DND-41 (cell line): ENCODE data around the gene SOCS3.

Source experiments
- ATAC-seq: fragments of 200-7000 bp; cut with Tn5 transposase; 3 replicates; pipeline ENCODE4 v1.9.1; 2021; ENCODE audit warnings: low read depth; ENCODE audit not compliant: insufficient read depth
- DNase-seq: peaks from one replicate; pipeline ENCODE4 v3.0.0-alpha.2; 2020
- H2AFZ ChIP-seq: 2 replicates; pipeline ENCODE4 v1.6.0; 2012; ENCODE audit warnings: low read depth, low read length
- H3K27ac ChIP-seq: 2 replicates; pipeline ENCODE4 v1.5.1; 2012; ENCODE audit warnings: low read length, inconsistent platforms
- H3K27me3 ChIP-seq: fragments of 200-600 bp; sonication (generic); 2 replicates; pipeline ENCODE4 v1.6.0; 2012; ENCODE audit warnings: low read length, mild to moderate bottlenecking, inconsistent platforms; ENCODE audit not compliant: insufficient read depth, poor library complexity
- H3K36me3 ChIP-seq: 2 replicates; pipeline ENCODE4 v1.5.1; 2012; ENCODE audit warnings: low read length, inconsistent platforms; ENCODE audit not compliant: insufficient read depth
- H3K4me1 ChIP-seq: 2 replicates; pipeline ENCODE4 v1.5.1; 2012; ENCODE audit warnings: mild to moderate bottlenecking, low read length; ENCODE audit not compliant: insufficient read depth
- H3K4me2 ChIP-seq: 2 replicates; pipeline ENCODE4 v1.6.0; 2012; ENCODE audit warnings: mild to moderate bottlenecking, moderate library complexity, low read length, inconsistent platforms; ENCODE audit not compliant: insufficient read depth
- H3K4me3 ChIP-seq, 2 experiments: fragments of 200-600 bp in 1 of 2; shearing (Covaris generic) in 1 of 2; 2 replicates each; pipeline ENCODE4 v1.5.1; 2012 to 2016; ENCODE audit warnings: inconsistent platforms in 2 of 2, low read length in 2 of 2, mild to moderate bottlenecking in 2 of 2, low read depth in 1 of 2, moderate library complexity in 1 of 2
- H3K79me2 ChIP-seq: 2 replicates; pipeline ENCODE4 v1.6.0; 2012; ENCODE audit warnings: low read length, inconsistent platforms; ENCODE audit not compliant: insufficient read depth
- H3K9ac ChIP-seq: 2 replicates; pipeline ENCODE4 v1.6.0; 2012; ENCODE audit warnings: low read depth, mild to moderate bottlenecking, inconsistent platforms, low read length, moderate library complexity
- H3K9me3 ChIP-seq: 2 replicates; pipeline ENCODE4 v1.5.1; 2012; ENCODE audit warnings: low read length, moderate library complexity, mild to moderate bottlenecking, inconsistent platforms; ENCODE audit not compliant: insufficient read depth, severe bottlenecking
- H4K20me1 ChIP-seq: 2 replicates; pipeline ENCODE4 v1.6.0; 2012; ENCODE audit warnings: low read length; ENCODE audit not compliant: insufficient read depth
- EZH2 ChIP-seq: IDR thresholded peaks from 3 replicates; pipeline ENCODE4 v1.6.1; 2012; ENCODE audit warnings: borderline replicate concordance, low read depth, mild to moderate bottlenecking, moderate library complexity, low read length, inconsistent platforms; ENCODE audit not compliant: severe bottlenecking
- TF ChIP-seq, protein P1 (sequence below): IDR thresholded peaks from 2 replicates; pipeline ENCODE4 v1.5.1; 2012; ENCODE audit warnings: borderline replicate concordance, low read length, moderate library complexity, mild to moderate bottlenecking; ENCODE audit not compliant: poor library complexity, severe bottlenecking; ENCODE audit errors: extremely low read depth

Gene SOCS3

DNA sequence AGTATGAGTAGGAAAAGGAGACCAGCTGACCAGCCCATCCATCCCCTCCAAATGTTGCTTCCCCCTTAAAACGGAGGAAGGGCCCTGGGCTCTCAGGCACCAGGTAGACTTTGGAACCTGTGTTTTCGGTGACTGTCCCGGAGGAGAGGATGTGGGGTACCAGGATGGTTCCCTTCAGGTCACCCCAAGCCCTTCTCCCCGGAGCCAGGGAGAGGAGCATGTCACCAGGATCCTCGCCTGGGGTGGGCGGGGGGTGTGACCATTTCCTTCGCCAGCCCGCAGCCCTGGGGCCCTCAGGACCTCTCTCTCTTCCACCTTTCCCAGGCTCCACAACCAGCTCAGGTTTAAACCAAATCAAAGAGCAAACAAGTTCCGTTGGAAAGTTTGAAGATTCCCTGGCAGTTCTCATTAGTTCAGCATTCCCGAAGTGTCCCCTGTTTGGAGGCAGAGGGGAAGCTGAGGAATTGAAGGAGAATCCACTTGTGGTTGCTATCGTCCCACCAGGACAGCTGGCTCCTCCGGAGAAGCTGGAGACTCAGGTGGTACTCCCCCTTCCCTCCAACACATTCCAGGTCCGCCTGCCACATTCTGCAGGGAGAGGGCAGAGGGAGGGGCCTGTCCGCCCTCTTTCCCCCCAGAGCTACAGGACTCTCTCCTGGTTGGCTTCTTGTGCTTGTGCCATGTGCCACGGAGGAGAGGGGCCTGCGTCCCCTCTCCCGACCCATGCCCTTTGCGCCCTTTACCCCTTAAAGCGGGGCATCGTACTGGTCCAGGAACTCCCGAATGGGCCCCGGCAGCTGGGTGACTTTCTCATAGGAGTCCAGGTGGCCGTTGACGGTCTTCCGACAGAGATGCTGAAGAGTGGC, 2.0 kb downstream of the SOCS3 start:
- peaks cover 18% of the 10 kb centered on the region for H4K20me1 ChIP-seq
- no peak overlapping the region for H3K4me3 ChIP-seq
- H3K4me2 ChIP-seq = no peak overlapping the region
- H3K9me3 ChIP-seq = no peaks in the 10 kb centered on the region
- H3K4me1 ChIP-seq = peaks cover 24% of the 10 kb centered on the region
- no peaks in the 10 kb centered on the region for H3K79me2 ChIP-seq
- no peak overlapping the region for H2AFZ ChIP-seq
- TF ChIP-seq, protein P1, sequence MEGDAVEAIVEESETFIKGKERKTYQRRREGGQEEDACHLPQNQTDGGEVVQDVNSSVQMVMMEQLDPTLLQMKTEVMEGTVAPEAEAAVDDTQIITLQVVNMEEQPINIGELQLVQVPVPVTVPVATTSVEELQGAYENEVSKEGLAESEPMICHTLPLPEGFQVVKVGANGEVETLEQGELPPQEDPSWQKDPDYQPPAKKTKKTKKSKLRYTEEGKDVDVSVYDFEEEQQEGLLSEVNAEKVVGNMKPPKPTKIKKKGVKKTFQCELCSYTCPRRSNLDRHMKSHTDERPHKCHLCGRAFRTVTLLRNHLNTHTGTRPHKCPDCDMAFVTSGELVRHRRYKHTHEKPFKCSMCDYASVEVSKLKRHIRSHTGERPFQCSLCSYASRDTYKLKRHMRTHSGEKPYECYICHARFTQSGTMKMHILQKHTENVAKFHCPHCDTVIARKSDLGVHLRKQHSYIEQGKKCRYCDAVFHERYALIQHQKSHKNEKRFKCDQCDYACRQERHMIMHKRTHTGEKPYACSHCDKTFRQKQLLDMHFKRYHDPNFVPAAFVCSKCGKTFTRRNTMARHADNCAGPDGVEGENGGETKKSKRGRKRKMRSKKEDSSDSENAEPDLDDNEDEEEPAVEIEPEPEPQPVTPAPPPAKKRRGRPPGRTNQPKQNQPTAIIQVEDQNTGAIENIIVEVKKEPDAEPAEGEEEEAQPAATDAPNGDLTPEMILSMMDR = no peak
- no peak for TF ChIP-seq EZH2
- no peak for ATAC-seq
- H3K36me3 ChIP-seq = no peaks in the 10 kb centered on the region
- H3K9ac ChIP-seq = no peak overlapping the region
- peaks cover 18% of the 10 kb centered on the region for H3K27me3 ChIP-seq
- no peak for DNase-seq
- no peak overlapping the region for H3K27ac ChIP-seq

DNA sequence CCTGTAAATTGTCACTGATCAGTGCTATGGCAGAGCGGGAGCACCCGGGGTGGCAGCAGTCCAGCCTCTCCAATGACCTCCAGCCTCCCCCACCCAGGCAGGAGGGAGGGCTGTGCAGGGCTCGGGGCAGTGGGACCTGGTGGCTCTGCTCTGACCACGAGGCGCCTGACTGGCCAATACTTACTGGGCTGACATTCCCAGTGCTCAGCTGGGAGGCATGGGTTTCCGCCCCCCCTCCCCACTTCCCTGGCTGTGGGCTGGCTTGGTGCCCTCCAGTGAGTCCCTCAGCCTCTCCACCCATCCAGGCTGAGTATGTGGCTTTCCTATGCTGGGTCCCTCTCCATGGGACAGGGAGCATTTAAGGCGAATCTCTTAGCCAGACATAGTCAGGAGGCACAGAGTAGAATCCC, 2.7 kb downstream of the SOCS3 start:
- H3K9me3 ChIP-seq = no peaks in the 10 kb centered on the region
- H2AFZ ChIP-seq = no peak overlapping the region
- H3K4me2 ChIP-seq = no peak overlapping the region
- peaks cover 18% of the 10 kb centered on the region for H3K27me3 ChIP-seq
- no peak overlapping the region for H3K27ac ChIP-seq
- ATAC-seq (no peak), DNase-seq (no peak)
- H4K20me1 ChIP-seq = peaks cover 22% of the 10 kb centered on the region
- H3K79me2 ChIP-seq = no peaks in the 10 kb centered on the region
- no peak overlapping the region for H3K4me3 ChIP-seq
- no peak for TF ChIP-seq EZH2
- TF ChIP-seq, protein P1 = no peak
- no peaks in the 10 kb centered on the region for H3K36me3 ChIP-seq
- H3K4me1 ChIP-seq = peaks cover 31% of the 10 kb centered on the region
- H3K9ac ChIP-seq = no peak overlapping the region

DNA sequence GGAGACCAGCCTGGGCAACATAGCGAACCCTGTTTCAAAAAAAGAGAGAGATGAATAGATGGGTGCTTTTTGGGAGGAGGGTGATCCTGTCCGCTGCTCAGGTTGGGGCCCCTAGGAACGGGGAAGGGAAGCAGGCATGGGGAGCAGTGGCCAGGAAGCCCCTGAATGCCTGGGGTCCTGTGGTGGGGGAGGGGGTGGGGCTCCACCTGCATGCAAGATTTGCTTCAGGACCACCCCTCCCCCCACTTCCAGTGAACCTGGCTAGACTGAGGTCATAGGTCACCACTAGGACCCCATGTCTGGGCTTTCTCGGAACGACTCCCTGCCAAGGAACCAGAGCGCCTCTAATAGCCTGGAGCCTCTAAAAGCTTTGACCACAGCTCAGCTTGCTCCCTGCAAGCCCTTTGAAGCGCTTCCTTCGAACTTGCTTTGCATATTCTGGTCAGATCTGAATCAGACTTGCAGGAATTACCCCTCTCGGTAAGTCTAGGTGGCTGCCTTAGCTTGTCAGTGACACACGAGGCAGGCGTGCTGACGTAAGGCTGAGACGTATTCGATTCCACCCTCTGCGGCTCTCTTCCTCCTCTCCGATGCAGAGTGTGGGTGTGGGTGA, 3.7 kb downstream of the SOCS3 start:
- H2AFZ ChIP-seq = no peak overlapping the region
- peaks cover 22% of the 10 kb centered on the region for H4K20me1 ChIP-seq
- no peaks in the 10 kb centered on the region for H3K36me3 ChIP-seq
- H3K79me2 ChIP-seq = no peaks in the 10 kb centered on the region
- no peak overlapping the region for H3K4me2 ChIP-seq
- H3K9me3 ChIP-seq = no peaks in the 10 kb centered on the region
- TF ChIP-seq, protein P1 = no peak
- no peak for TF ChIP-seq EZH2
- ATAC-seq (peak; percentile 50), DNase-seq (peak; percentile 71)
- H3K9ac ChIP-seq = no peak overlapping the region
- H3K4me3 ChIP-seq = no peak overlapping the region
- H3K27ac ChIP-seq = no peak overlapping the region
- H3K4me1 ChIP-seq = peaks cover 35% of the 10 kb centered on the region
- peaks cover 20% of the 10 kb centered on the region for H3K27me3 ChIP-seq
